Ishikawa (cell line): Measurements from ENCODE around the gene CHD8.

ENCODE experiments used
- CEBPB ChIP-seq: IDR thresholded peaks from 2 replicates; pipeline ENCODE4 v1.6.1; 2012
- CREB1 ChIP-seq: IDR thresholded peaks from 2 replicates; pipeline ENCODE4 v1.6.1; 2012; ENCODE audit warnings: low read depth
- EGR1 ChIP-seq: IDR thresholded peaks from 2 replicates; pipeline ENCODE4 v1.6.1; 2012
- EP300 ChIP-seq: IDR thresholded peaks from 2 replicates; pipeline ENCODE4 v1.6.1; 2012; ENCODE audit warnings: borderline replicate concordance
- FOXM1 ChIP-seq: IDR thresholded peaks from 2 replicates; pipeline ENCODE4 v1.6.1; 2012; ENCODE audit warnings: low read depth, borderline replicate concordance
- MAX ChIP-seq: IDR thresholded peaks from 2 replicates; pipeline ENCODE4 v1.6.1; 2012
- RAD21 ChIP-seq: IDR thresholded peaks from 2 replicates; pipeline ENCODE4 v1.6.1; 2012; ENCODE audit warnings: low read depth
- REST ChIP-seq: IDR thresholded peaks from 2 replicates; pipeline ENCODE4 v1.6.1; 2012; ENCODE audit warnings: low read depth, mild to moderate bottlenecking
- TAF1 ChIP-seq: IDR thresholded peaks from 2 replicates; pipeline ENCODE4 v1.6.1; 2012; ENCODE audit warnings: low read depth, mild to moderate bottlenecking
- TCF12 ChIP-seq: IDR thresholded peaks from 2 replicates; pipeline ENCODE4 v1.6.1; 2012; ENCODE audit warnings: low read depth
- USF1 ChIP-seq: IDR thresholded peaks from 2 replicates; pipeline ENCODE4 v1.6.1; 2012
- YY1 ChIP-seq: IDR thresholded peaks from 2 replicates; pipeline ENCODE4 v1.6.1; 2012; ENCODE audit warnings: low read depth

- TF ChIP-seq RAD21 (no peak), FOXM1 (no peak), EP300 (no peak), TAF1 (no peak), YY1 (no peak), CREB1 (no peak), CEBPB (no peak), MAX (no peak), REST (no peak), USF1 (no peak), TCF12 (no peak), EGR1 (no peak)
Observed at GRCh38 chr14:21347201-21347600, 108.7 kb downstream of the CHD8 start.
